GM03348 (cell line): ENCODE measurements around the gene CTNNA1.

Experiments used
- DNase-seq: peaks from one replicate; pipeline ENCODE4 v3.0.0; 2012; ENCODE audit warnings: low spot score

The CTNNA1 gene

GRCh38 chr5:138966236-138966985, 213.2 kb downstream of the CTNNA1 start:
- no peak for DNase-seq

- DNase-seq, result no peak
These were observed 214.7 kb downstream of the CTNNA1 start for GRCh38 chr5:138967791-138968448.

- DNase-seq, result no peak
These were observed 215.4 kb downstream of the CTNNA1 start for GRCh38 chr5:138968601-138969000.

DNA sequence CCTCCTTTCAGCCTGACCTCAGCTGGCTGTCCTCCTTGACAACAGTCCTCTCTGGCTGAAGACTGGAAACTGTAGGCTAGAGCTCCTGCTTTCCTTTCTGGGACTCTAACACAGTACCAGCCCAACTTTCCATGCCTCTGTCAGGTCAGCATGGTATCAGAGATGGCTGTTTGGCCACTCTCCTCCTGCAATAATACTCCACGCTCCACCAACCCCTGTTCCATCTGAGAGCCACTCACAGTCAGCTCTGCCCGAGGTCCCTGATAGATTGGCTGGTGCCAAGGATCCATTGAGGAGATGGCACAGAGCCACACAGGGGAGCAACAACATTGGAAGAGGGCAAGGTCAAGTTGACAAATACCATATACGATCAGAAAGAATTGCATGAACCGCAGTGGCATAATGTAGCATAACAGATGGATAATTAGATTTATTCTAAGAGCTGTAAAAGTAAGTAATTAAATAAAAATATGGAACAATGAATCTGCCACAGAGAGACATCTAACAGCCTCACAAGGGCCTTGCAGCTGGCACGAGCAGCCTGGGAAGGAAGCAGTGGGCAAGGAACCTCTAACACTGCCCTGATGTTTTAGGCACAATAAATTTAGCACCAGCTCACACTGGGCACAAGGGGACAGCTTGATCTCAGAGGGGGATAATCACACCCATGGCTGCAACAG, 216.2 kb downstream of the CTNNA1 start:
- DNase-seq, result no peak

DNA sequence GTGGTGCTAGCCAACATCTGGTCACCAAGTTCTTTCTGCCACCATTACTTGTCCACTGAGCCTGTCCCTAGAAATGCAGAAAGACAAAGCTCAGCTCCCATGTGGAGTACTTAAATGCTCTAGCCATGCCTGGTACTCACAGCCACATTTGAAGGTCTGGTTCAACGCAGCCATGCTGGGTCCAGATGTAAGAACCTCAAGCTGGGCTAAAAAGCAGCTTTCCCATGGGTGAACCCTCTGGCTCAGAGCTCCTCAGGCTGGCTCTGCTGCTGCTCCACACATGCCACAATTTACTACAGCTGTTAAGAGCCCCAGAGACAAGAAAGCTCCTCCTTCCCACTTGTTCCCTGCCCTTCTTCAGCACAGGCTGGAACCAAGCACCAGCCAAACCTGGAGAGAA, 219.0 kb downstream of the CTNNA1 start:
- DNase-seq, result peak; percentile 78

DNA sequence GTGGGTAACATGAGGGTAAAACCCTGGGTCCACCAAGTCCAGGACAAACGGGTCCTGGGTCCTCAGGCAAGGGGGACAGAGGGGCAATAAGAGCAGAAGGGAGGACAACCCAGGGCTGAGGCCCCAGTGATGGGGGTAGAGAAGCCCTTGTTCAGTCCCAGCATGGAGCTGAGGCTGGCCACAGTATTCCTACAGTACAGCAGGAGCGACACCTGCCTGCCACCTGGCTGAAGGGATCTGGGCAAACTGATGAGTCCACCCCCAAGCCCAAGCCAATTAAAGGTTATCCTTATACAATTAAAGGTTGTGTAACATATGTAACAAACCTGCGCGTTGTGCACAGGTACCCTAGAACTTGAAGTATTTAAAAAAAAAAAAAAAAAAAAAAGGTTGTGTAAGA, 219.6 kb downstream of the CTNNA1 start:
- no peak for DNase-seq

GRCh38 chr5:138974227-138975063, 221.2 kb downstream of the CTNNA1 start:
- DNase-seq, result peak; percentile 67

DNA sequence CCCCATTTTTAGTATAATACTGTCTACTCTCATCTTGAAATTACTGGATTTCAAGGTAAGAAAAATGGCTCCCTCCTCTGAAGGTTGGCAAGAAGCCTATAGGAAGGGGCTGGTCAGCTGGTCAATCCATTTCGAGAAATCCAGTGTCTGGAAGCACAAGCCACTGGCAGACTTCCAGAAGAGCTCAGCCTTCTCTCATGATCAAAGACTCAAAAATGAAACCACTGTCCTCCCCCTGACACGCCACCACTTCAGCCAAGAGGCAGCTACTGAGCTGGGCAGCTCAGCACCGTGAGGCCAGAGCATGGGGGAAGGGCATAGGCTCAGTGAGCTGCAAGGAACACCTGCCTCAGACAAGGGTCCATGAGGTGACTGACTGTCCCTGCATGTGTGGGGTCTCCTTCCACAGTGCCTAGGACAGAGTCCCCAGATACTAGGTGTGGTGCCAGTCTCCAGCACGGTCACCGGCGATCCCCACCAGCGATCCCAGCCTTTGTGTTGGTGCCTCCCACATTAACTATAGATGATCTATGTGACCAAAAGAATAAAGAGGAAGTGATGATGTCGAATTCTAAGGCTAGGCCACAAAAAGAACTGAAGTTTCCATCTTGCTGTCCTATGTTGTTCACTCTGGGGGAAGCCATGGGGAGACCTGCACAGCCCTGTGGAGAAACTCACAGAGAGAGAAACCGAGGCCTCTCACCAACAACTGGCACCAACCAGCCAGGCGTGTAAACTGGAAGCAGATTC, 222.0 kb downstream of the CTNNA1 start:
- peak; percentile 48 for DNase-seq

GRCh38 chr5:138978080-138978479, 224.9 kb downstream of the CTNNA1 start:
- DNase-seq, result peak; percentile 57

DNA sequence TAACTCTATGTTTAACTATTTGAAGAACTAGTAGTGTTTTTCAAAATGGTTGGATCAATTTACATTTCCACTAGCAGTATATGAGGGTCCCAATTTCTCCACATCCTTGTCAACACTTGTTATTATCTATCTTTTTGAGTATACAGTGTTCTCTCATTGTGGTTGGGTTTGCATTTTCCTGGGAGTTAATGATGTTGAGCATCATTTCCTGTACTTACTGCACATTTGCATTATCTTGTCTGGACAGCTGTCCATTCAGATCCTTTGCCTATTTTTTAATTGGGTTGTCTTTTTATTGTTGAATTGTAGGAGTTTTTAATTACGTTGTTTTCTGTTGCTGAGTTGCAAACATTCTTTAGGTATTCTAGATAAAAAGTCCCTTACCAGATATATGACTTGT, 225.4 kb downstream of the CTNNA1 start:
- no peak for DNase-seq

DNA sequence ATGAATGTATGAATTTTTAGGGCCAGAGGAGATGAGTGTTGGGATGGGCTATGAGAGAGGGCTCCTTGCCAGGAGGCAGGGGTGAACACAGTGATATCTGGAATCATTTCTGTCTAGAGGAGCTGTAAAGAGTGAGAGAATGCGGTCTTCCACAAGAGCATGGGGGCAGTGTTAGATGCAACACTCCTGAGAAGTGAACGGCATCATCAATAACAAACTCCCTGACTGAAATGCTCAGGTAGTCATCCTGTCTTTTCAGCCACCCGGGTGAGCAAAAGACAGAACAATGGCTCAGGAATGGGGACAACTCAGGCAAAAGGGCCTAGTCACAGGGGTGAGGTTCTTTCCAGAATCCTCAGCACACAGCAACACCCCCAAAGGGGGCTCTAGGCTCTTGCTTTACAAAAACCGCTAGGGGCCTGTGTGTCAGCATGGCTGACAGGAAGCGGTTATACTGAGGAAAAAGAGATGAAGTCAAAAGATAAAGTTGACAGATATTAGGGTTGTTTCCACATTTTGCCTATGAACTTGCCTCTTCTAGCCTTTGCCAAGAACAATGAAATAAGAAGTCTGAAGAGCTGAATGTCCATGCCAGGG, 226.6 kb downstream of the CTNNA1 start:
- no peak for DNase-seq

GRCh38 chr5:138980441-138980840, 227.2 kb downstream of the CTNNA1 start:
- DNase-seq, result no peak

DNA sequence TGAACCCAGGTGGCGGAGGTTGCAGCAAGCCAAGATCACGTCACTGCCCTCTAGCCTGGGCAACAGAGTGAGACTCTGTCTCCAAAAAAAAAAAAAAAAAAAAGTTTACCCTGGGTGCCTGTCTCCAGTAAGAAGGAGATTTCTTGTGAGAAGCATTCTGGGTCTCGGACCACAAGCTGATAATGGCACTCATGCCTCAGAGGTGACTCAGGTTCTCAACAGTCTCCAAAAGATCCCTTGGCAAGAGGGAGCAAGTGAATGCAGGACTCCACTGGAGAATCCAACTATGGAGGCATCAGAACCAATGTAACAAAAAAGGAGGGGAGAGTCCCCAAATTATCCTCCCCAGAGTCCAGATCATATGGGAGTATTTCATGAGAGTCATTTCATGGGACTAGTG, 227.9 kb downstream of the CTNNA1 start:
- DNase-seq, result peak; percentile 79

GRCh38 chr5:138981586-138981985, 228.4 kb downstream of the CTNNA1 start:
- peak; percentile 52 for DNase-seq

GRCh38 chr5:138983984-138984383, 230.8 kb downstream of the CTNNA1 start:
- DNase-seq, result no peak
